Erythroblast (primary cell): ENCODE results near the gene AUTS2.

Experiments used
- GATA1 ChIP-seq: IDR thresholded peaks from 2 replicates; pipeline ENCODE4 v1.6.1; 2011; ENCODE audit warnings: low read depth, mild to moderate bottlenecking, control low read depth, low read length, moderate library complexity
- POLR2A ChIP-seq: IDR thresholded peaks from 2 replicates; pipeline ENCODE4 v1.6.1; 2011; ENCODE audit warnings: mild to moderate bottlenecking, low read length

DNA sequence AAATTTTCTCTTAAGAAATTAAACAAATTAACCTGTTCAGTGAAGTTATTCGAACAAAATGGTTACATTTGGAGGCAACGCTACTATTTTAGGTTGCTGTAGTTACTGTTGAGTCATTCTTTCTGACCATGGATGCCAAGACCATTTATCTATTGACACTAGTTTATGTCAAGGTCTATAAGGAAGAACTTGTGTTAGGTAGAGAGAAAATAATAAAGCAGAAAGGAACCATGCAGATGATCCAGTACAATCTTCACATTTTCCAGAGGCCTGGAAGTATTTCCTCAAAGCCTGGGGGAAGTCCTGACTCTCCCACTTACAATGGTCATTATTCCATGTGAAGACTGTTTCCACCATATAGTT, 925.7 kb downstream of the AUTS2 start:
- TF ChIP-seq POLR2A (no peak), GATA1 (no peak)
